Suprapubic skin (tissue), 3 donors: Measurements from ENCODE around the gene PRDX1.

ENCODE experiments used
- CTCF ChIP-seq, 2 donors: fragments of 200-600 bp in 1 of 2; fragments of 450-650 bp in 1 of 2; sonication (generic) in 1 of 2; IDR thresholded peaks; one replicate each; pipeline ENCODE4 v1.5.1; 2016 to 2019; ENCODE audit warnings: antibody characterized with exemption in 2 of 2, mild to moderate bottlenecking in 1 of 2, moderate library complexity in 1 of 2
- EP300 ChIP-seq: sonication (generic); formaldehyde crosslinking; IDR thresholded peaks from one replicate; pipeline ENCODE4 v1.6.1; 2017; ENCODE audit warnings: antibody characterized with exemption
- POLR2A ChIP-seq, 2 donors: fragments of 450-650 bp; IDR thresholded peaks; one replicate each; pipeline ENCODE4 v1.6.1; 2017; ENCODE audit warnings: antibody characterized with exemption in 2 of 2, mild to moderate bottlenecking in 2 of 2, moderate library complexity in 2 of 2

GRCh38 chr1:45518910-45519309 lies 2.8 kb downstream of the PRDX1 start:
- TF ChIP-seq EP300, result no peak
- no peak for TF ChIP-seq CTCF (IDR thresholded peaks at IDR 0.05)
- no peak for TF ChIP-seq POLR2A (IDR thresholded peaks at IDR 0.05)
